ENCODE data around the gene NUP205.
"Not testable (repeated sequence)": the region's sequence is repeated elsewhere in the genome, so short reads cannot be mapped to it uniquely, and the experiment has no call there.

The NUP205 gene

DNA sequence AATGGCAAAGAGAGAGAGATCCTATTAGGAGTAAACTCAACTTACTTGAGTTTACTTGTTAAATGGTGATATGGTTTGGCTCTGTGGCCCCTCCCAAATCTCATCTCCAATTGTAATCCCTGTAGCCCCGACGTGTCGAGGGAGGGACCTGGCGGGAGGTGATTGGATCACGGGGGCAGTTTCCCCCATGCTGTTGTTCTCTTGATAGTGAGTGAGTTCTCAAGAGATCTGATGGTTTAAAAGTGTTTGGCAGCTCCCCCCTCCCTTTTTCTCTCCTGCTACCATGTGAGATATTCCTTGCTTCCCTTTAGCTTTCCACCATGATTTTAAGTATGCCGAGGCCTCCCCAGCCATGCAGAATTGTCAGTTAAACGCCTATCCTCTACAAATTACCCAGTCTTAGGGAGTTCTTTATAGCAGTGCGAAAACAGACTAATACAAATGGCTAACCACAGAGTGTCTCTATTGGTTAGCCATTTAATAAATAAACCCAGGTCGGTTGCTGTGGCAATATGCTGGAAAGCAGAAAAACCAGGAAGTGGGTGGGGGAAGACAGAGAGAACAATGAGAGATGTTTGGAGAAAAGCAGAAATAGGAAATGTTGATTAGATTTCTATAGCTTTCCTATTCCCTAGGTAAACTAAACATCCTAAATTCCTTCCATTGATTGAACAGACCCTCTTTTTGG is 101.6 kb downstream of the NUP205 start:
- H3K4me3 ChIP-seq (ENCODE audit: extremely low read depth, insufficient read depth, low read length, poor library complexity, severe bottlenecking), result no peak overlapping the region
- 79 to 100% methylated on average over 2 to 3 of the region's 9 CpGs for WGBS, 2 experiments (ENCODE audit: insufficient coverage in 2 of 2)
- no peaks in the 10 kb centered on the region for H3K36me3 ChIP-seq (ENCODE audit: control insufficient read depth, insufficient read depth, low read length)
- H3K4me1 ChIP-seq (ENCODE audit: control insufficient read depth, insufficient read depth, low read length, poor library complexity, severe bottlenecking), result peaks cover 4% of the 10 kb centered on the region
- no peaks in the 10 kb centered on the region for H3K9me3 ChIP-seq (ENCODE audit: control insufficient read depth, low read length)
- H3K27ac ChIP-seq (ENCODE audit: low read depth, low read length, severe bottlenecking), result no peak overlapping the region

DNA sequence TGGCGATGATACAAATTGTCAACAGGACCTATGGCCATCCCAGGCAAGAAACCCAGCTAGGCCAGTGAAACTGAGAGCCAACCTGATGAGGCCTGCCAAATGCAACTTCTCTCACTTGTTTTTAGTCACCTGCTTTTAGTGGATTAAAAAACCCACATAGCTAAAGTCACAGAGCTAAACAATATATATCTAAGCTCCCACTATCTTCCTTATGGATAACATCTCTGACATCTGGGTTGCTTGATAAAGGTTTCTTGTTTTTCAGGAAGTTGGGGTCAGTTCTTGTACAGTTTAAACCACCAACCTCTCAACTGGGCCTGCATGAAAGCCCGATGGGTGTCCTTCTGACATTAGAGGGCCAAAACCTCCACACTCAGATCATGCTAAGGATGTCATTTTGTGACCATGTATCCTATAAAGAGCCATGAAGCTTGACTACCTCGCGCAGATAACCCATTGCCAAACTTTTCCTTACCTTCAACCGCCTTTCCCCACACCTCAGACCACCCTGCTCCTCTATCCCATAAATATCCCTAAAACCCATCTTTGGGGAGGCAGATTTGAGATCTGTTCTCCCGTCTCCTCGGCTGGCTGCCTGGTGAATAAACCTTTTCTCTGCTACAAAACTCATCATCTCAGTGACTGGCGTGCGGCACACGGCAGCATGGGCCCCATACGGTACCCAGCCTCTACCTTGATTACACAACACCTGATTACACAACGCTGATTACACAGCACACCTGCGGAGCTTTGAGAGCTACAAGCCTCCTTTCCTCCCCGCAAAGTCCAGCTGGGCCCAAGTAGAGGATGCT is 103.8 kb downstream of the NUP205 start:
- 80 to 88% methylated on average over 11 to 14 of the region's 14 CpGs for WGBS, 2 experiments (ENCODE audit: insufficient coverage in 2 of 2)
- Histone ChIP-seq H3K9me3 (ENCODE audit: control insufficient read depth, low read length) (no peaks in the 10 kb centered on the region), H3K27ac (ENCODE audit: low read depth, low read length, severe bottlenecking) (no peak overlapping the region)

GRCh38 chr7:135662123-135662372 is 104.3 kb downstream of the NUP205 start:
- Histone ChIP-seq H3K9me3 (ENCODE audit: control insufficient read depth, low read length) (no peaks in the 10 kb centered on the region), H3K27ac (ENCODE audit: low read depth, low read length, severe bottlenecking) (no peak overlapping the region), H3K36me3 (ENCODE audit: control insufficient read depth, insufficient read depth, low read length) (peaks cover 9% of the 10 kb centered on the region), H3K4me1 (ENCODE audit: control insufficient read depth, insufficient read depth, low read length, poor library complexity, severe bottlenecking) (peaks cover 4% of the 10 kb centered on the region), H3K4me3 (ENCODE audit: extremely low read depth, insufficient read depth, low read length, poor library complexity, severe bottlenecking) (peak overlapping the region; percentile 99)
- 13 to 21% methylated on average over 17 of the region's 17 CpGs for WGBS, 2 experiments (ENCODE audit: insufficient coverage in 2 of 2)

More for the DNA sequence above, 103.8 kb downstream of the NUP205 start:
- H3K36me3 ChIP-seq (ENCODE audit: control insufficient read depth, insufficient read depth, low read length), result peaks cover 9% of the 10 kb centered on the region
- H3K4me1 ChIP-seq (ENCODE audit: control insufficient read depth, insufficient read depth, low read length, poor library complexity, severe bottlenecking), result peaks cover 4% of the 10 kb centered on the region
- H3K4me3 ChIP-seq (ENCODE audit: extremely low read depth, insufficient read depth, low read length, poor library complexity, severe bottlenecking), result peak overlapping the region; percentile 99

DNA sequence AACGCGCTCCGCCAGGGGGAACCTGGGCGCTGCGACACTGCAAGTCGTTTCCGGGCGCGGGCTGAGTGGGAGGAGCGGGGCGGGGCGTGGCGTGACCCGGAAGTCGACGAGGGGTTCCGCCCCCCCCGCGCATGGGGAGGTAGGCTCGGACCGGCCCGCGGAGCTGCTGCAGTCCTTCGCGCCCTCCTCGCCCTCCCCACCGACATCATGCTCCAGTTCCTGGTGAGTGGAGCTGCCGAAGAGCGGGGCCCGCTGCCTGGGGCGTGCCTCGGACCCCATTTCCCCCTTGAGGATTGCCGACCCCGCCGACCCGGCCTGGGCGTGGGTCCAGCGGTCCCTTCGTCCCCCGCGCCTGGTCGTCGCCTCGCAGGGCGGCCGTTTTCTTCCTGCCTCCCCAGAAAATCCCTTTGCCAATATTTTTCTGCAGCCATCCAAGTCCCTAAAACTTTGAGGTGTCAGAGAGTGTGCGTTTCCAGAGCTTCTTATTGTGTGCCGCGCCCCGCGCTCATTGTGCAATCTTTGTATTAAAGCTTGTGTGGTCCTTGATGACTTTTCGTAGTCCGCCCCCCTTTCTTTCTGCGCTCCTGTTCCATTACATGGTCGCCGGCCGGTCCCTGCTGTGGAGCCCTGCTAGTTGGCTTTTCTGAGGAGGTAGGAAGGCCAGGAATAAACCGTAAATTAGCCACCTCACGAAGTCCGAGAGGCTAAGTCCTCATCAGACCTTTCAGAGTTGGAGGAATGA is 104.8 kb downstream of the NUP205 start, which contains the start of gene STMP1:
TSS of gene STMP1 (plus strand) at position 142 of the 742 bp plus-strand sequence.
- H3K9me3 ChIP-seq (ENCODE audit: control insufficient read depth, low read length), result no peaks in the 10 kb centered on the region

DNA sequence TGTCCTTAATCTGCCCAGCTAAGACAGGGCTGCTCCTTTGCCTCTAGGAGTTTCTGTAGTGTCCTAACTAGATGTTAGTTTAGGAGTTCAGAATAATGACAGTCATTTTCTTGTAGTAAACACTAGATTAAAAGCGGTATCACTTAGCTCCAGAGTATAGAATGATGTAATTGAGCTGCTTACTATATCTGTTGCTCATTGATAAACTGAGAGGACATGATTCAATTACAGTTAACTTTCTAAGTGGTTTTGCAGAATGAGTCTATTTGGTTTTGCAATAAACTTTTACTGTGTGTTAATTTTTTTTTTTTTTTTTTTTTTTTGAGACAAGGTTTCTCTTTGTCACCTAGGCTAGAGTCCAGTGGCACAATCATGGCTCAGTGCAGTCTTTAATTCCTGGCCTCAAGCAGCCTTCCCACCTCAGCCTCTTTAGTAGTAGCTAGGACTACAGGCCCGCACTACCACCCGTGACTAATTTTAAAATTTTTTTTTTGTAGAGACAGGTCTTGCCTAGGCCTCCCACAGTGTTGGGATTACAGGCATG is 106.4 kb downstream of the NUP205 start:
- Histone ChIP-seq H3K27ac (ENCODE audit: low read depth, low read length, severe bottlenecking) (no peak overlapping the region), H3K9me3 (ENCODE audit: control insufficient read depth, low read length) (peaks cover 9% of the 10 kb centered on the region), H3K4me1 (ENCODE audit: control insufficient read depth, insufficient read depth, low read length, poor library complexity, severe bottlenecking) (peaks cover 4% of the 10 kb centered on the region), H3K36me3 (ENCODE audit: control insufficient read depth, insufficient read depth, low read length) (peaks cover 19% of the 10 kb centered on the region), H3K4me3 (ENCODE audit: extremely low read depth, insufficient read depth, low read length, poor library complexity, severe bottlenecking) (no peak overlapping the region)
- WGBS, 2 experiments (ENCODE audit: insufficient coverage in 2 of 2), result 82 to 100% methylated on average over 1 to 3 of the region's 3 CpGs

More for the DNA sequence above, 104.8 kb downstream of the NUP205 start, which contains the start of gene STMP1:
- 0% methylated on average over 22 to 39 of the region's 60 CpGs for WGBS, 2 experiments (ENCODE audit: insufficient coverage in 2 of 2)
- Histone ChIP-seq H3K4me3 (ENCODE audit: extremely low read depth, insufficient read depth, low read length, poor library complexity, severe bottlenecking) (peak within 1 kb of the TSS; percentile 99), H3K4me1 (ENCODE audit: control insufficient read depth, insufficient read depth, low read length, poor library complexity, severe bottlenecking) (peaks cover 4% of the 10 kb centered on the region), H3K36me3 (ENCODE audit: control insufficient read depth, insufficient read depth, low read length) (peaks cover 9% of the 10 kb centered on the region), H3K27ac (ENCODE audit: low read depth, low read length, severe bottlenecking) (peak within 1 kb of the TSS; percentile 84)

DNA sequence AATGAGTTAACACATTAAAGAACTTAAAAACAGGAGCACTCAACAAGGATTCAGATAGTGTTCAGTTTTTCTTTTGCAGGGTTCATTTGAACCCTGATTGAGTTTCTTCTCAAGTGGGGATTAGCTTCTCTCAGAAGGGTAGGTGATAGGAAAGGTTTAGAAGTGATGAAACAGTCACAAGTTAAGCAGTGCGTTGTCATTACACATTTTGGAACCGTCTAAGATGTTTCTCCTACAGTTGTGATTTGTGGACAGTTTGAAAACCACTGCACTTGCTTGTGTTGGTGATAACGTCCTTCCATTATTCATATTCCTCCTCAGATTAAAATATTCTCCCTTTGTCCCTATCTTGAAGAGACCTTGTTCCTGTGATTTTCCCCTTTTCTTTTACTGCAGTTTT is 107.3 kb downstream of the NUP205 start:
- no peak overlapping the region for H3K27ac ChIP-seq (ENCODE audit: low read depth, low read length, severe bottlenecking)
- WGBS, 2 experiments (ENCODE audit: insufficient coverage in 2 of 2), result 100% methylated on average over 1 to 2 of the region's 3 CpGs
- H3K36me3 ChIP-seq (ENCODE audit: control insufficient read depth, insufficient read depth, low read length), result peaks cover 19% of the 10 kb centered on the region
- no peak overlapping the region for H3K4me3 ChIP-seq (ENCODE audit: extremely low read depth, insufficient read depth, low read length, poor library complexity, severe bottlenecking)
- H3K9me3 ChIP-seq (ENCODE audit: control insufficient read depth, low read length), result peaks cover 9% of the 10 kb centered on the region
- H3K4me1 ChIP-seq (ENCODE audit: control insufficient read depth, insufficient read depth, low read length, poor library complexity, severe bottlenecking), result peaks cover 9% of the 10 kb centered on the region

DNA sequence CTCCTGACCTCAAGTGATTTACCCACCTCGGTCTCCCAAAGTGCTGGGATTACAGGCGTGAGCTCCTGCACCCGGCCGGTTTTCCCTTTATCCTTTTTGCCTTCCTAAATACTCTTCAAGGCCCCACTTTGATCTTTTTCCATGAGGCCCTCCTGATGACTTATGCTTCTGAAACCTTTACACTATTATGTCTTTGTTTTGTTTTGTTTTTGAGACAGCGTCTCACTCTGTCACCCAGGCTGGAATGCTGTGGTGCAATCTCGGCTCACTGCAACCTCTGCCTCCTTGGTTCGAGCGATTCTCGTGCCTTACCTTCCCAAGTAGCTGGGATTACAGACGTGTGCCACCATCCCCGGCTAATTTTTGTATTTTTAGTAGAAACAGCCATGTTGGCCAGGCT is 108.4 kb downstream of the NUP205 start:
- Histone ChIP-seq H3K4me3 (ENCODE audit: extremely low read depth, insufficient read depth, low read length, poor library complexity, severe bottlenecking) (no peak overlapping the region), H3K9me3 (ENCODE audit: control insufficient read depth, low read length) (peaks cover 9% of the 10 kb centered on the region), H3K36me3 (ENCODE audit: control insufficient read depth, insufficient read depth, low read length) (peaks cover 19% of the 10 kb centered on the region), H3K4me1 (ENCODE audit: control insufficient read depth, insufficient read depth, low read length, poor library complexity, severe bottlenecking) (peaks cover 15% of the 10 kb centered on the region), H3K27ac (ENCODE audit: low read depth, low read length, severe bottlenecking) (no peak overlapping the region)
- WGBS, 2 experiments (ENCODE audit: insufficient coverage in 2 of 2), result 89 to 93% methylated on average over 11 of the region's 11 CpGs

DNA sequence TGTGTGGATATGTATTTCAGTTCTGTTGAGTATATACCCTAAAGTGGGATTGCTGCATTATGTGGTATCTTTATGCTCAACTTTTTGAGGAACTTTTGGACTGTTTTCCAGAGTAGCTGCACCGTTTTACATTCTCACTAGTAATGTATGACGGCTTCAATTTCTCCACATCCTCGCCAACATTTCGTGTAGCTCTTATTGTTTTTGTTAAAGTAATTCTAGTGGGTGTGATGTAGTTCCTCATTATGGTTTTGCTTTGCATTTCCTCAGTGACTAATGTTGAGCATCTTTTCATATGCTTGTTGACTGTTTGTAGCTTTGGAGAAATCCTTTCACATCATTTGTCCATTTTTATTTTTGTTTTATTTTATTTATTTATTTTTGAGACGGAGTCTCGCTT is 109.1 kb downstream of the NUP205 start:
- Histone ChIP-seq H3K9me3 (ENCODE audit: control insufficient read depth, low read length) (peaks cover 9% of the 10 kb centered on the region), H3K27ac (ENCODE audit: low read depth, low read length, severe bottlenecking) (no peak overlapping the region), H3K4me3 (ENCODE audit: extremely low read depth, insufficient read depth, low read length, poor library complexity, severe bottlenecking) (no peak overlapping the region), H3K4me1 (ENCODE audit: control insufficient read depth, insufficient read depth, low read length, poor library complexity, severe bottlenecking) (peaks cover 15% of the 10 kb centered on the region), H3K36me3 (ENCODE audit: control insufficient read depth, insufficient read depth, low read length) (peaks cover 19% of the 10 kb centered on the region)
- 97 to 100% methylated on average over 1 to 6 of the region's 6 CpGs for WGBS, 2 experiments (ENCODE audit: insufficient coverage in 2 of 2)

GRCh38 chr7:135667626-135668025 is 109.9 kb downstream of the NUP205 start:
- peaks cover 19% of the 10 kb centered on the region for H3K36me3 ChIP-seq (ENCODE audit: control insufficient read depth, insufficient read depth, low read length)
- no CpG with 5 or more reads among the region's 1 CpG for WGBS, 2 experiments (ENCODE audit: insufficient coverage in 2 of 2)
- H3K4me1 ChIP-seq (ENCODE audit: control insufficient read depth, insufficient read depth, low read length, poor library complexity, severe bottlenecking), result peaks cover 17% of the 10 kb centered on the region
- not testable (repeated sequence) for H3K9me3 ChIP-seq (ENCODE audit: control insufficient read depth, low read length); H3K4me3 ChIP-seq (ENCODE audit: extremely low read depth, insufficient read depth, low read length, poor library complexity, severe bottlenecking); H3K27ac ChIP-seq (ENCODE audit: low read depth, low read length, severe bottlenecking)

DNA sequence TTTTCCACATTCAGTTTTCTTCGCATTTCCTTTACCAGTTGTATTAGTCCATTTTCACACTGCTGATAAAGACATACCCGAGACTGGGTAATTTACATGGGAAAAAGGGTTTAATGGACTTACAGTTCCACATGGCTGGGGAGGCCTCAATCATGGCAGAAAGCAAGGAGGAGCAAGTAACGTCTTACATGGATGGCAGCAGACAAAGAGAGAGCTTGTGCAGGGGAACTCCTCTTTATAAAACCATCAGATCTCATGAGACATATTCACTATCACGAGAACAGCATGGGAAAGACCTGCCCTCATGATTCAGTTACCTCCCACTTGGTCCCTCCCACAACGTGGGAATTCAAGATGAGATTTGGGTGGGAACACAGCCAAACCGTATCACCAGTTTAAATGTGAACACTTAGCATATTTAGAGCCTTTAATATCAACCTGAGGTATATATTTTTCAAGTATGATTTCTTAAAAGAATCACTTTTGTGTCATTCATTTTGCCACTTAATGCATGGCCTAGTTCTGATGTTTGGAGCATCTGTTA is 111.2 kb downstream of the NUP205 start:
- peaks cover 28% of the 10 kb centered on the region for H3K36me3 ChIP-seq (ENCODE audit: control insufficient read depth, insufficient read depth, low read length)
- H3K9me3 ChIP-seq (ENCODE audit: control insufficient read depth, low read length); H3K4me3 ChIP-seq (ENCODE audit: extremely low read depth, insufficient read depth, low read length, poor library complexity, severe bottlenecking); H3K27ac ChIP-seq (ENCODE audit: low read depth, low read length, severe bottlenecking): not testable (repeated sequence)
- peaks cover 17% of the 10 kb centered on the region for H3K4me1 ChIP-seq (ENCODE audit: control insufficient read depth, insufficient read depth, low read length, poor library complexity, severe bottlenecking)
- WGBS, 2 experiments (ENCODE audit: insufficient coverage in 2 of 2), result 67 to 100% methylated on average over 1 of the region's 6 CpGs

All from mesodermal cell (in vitro differentiated cells).